AG04450 (cell line): ENCODE measurements around the gene NRG3. TPM values are rescaled to one million over a fixed set of nuclear protein-coding genes. Genes with fewer than 3 reads are reported as not detected.

Experiments
- CTCF ChIA-PET: fragments of 300-600, 350-600 bp; formaldehyde crosslinking; extraction: SDS; loops from one replicate; lab custom pipeline; 2022; ENCODE audit warnings: antibody characterized with exemption, inconsistent platforms; lab: Charles Lee
- POLR2A ChIA-PET: fragments of 350-600 bp; formaldehyde crosslinking; extraction: SDS; loops from one replicate; lab custom pipeline; 2021; ENCODE audit warnings: antibody characterized with exemption, inconsistent platforms; lab: Yijun Ruan, JAX
- DNase-seq: peaks from one replicate; pipeline ENCODE4 v3.0.0-alpha.2; 2011; ENCODE audit warnings: low read depth, low spot score
- H3K27ac ChIP-seq: one replicate; pipeline ENCODE4 v1.5.1; 2012; ENCODE audit warnings: low read depth, low read length, control low read depth
- H3K27me3 ChIP-seq: one replicate; pipeline ENCODE4 v1.6.0; 2012; ENCODE audit warnings: low read length; ENCODE audit not compliant: control insufficient read depth, insufficient read depth
- H3K4me3 ChIP-seq: 2 replicates; pipeline ENCODE4 v1.5.1; 2011; ENCODE audit warnings: mild to moderate bottlenecking, low read depth, low read length, control low read depth
- H3K9me3 ChIP-seq: 2 replicates; pipeline ENCODE4 v1.5.1; 2012; ENCODE audit warnings: low read length; ENCODE audit not compliant: control insufficient read depth, insufficient read depth
- polyA plus RNA-seq: library from polyadenylated mRNA; depleted of rRNA; stranded (reverse); fragments of >200 nt; gene quantifications from 2 replicates; pipeline ENCODE4 v1.2.3, GENCODE V29; 2011
- TF ChIP-seq, protein P1 (sequence below): IDR thresholded peaks from 2 replicates; pipeline ENCODE4 v1.5.1; 2011; ENCODE audit warnings: low read depth, low read length, control low read depth, inconsistent platforms

NRG3 gene
- polyA plus RNA-seq, 1 experiment, result not detected

DNA sequence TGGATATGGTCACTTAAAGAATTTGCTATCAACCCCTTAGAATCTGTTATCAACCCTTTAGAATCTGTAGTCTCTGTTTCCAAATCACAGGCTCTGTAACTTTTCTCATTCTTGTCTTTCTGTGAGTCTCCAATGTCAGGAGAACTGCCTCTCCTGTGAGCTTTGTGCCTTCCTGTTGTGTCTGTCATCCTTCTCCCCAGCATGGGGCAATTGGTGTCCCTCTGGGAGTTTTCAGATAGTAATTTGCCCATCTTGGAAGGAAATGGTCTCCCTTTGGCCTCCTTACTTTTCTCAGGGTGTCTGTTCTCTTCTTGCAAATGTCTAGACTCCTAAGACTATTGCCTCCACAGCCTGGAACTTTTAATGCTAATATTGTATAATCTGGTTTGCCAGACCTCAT is 521.9 kb downstream of the NRG3 start:
- ChIA-PET POLR2A (no interaction called here), CTCF (no interaction called here)
- no peak for DNase-seq
- Histone ChIP-seq H3K27me3 (no peaks in the 10 kb centered on the region), H3K27ac (no peak overlapping the region), H3K4me3 (no peak overlapping the region), H3K9me3 (peaks cover 6% of the 10 kb centered on the region; the same call in 1 of the 2 replicates)
- TF ChIP-seq, protein P1, sequence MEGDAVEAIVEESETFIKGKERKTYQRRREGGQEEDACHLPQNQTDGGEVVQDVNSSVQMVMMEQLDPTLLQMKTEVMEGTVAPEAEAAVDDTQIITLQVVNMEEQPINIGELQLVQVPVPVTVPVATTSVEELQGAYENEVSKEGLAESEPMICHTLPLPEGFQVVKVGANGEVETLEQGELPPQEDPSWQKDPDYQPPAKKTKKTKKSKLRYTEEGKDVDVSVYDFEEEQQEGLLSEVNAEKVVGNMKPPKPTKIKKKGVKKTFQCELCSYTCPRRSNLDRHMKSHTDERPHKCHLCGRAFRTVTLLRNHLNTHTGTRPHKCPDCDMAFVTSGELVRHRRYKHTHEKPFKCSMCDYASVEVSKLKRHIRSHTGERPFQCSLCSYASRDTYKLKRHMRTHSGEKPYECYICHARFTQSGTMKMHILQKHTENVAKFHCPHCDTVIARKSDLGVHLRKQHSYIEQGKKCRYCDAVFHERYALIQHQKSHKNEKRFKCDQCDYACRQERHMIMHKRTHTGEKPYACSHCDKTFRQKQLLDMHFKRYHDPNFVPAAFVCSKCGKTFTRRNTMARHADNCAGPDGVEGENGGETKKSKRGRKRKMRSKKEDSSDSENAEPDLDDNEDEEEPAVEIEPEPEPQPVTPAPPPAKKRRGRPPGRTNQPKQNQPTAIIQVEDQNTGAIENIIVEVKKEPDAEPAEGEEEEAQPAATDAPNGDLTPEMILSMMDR, result no peak

DNA sequence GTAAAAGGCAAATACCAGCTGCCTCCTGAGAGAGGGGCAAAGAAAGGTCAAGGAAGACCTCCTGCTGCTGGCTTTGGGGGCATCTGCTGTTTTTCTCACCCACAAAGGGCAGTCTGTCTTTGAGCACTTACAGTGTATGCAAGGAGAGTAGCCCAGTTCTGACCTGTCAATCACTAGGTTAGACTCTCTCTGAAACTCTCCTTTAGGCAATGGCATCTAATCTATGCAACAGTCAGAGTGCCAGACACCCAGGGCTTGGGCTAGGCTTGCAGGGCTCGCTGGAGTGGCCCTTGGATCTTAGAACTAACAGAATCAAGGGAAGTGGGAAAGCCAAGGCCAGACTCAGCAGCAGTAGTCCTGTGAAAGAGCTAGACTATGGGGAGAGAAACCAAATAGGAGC is 522.9 kb downstream of the NRG3 start:
- H3K27me3 ChIP-seq, result no peaks in the 10 kb centered on the region
- no peak overlapping the region for H3K4me3 ChIP-seq
- no peak for DNase-seq
- H3K27ac ChIP-seq, result no peak overlapping the region
- peaks cover 6% of the 10 kb centered on the region; the same call in 1 of the 2 replicates for H3K9me3 ChIP-seq
- ChIA-PET POLR2A (no interaction called here), CTCF (no interaction called here)
- TF ChIP-seq, protein P1, result no peak

DNA sequence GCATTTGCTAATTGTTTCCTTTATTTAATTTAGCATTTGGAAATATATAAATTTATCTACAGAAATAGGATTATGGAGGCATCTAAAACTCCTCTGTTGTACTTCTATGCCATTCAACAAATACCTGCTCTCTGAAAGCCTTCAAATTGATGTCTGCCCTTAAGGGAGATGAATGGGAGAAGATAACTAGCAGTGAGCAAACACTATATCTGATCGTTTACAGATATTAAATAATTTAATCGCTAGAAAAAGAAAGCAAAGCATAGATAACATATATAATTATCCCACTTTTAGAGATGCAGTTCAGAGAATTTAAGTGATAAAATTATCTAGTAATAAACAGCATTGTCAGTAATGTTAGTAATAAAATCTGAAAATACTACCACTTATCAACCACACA is 524.9 kb downstream of the NRG3 start:
- ChIA-PET CTCF (no interaction called here), POLR2A (no interaction called here)
- no peak overlapping the region for H3K4me3 ChIP-seq
- no peaks in the 10 kb centered on the region for H3K27me3 ChIP-seq
- H3K9me3 ChIP-seq, result peaks cover 5% of the 10 kb centered on the region; the same call in 1 of the 2 replicates
- no peak for DNase-seq
- TF ChIP-seq, protein P1, result no peak
- no peak overlapping the region for H3K27ac ChIP-seq

DNA sequence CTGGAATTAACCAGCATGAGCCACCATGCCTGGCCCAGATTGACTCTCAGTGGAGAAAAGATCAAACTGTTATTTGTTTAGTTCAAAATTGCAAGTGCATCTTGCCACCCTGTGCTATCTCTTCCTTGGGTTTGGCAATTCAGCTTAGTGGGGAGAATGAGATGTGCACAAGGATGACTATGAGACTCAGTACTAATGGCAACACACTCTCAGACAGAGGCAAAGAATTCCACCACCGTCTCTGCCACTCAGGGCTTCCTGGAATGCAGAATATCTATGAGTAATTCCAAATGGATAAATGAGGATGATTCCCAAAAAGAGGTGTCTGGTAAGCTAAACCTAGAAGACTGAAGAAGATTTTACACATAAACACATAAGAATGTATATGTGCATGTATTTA is 525.8 kb downstream of the NRG3 start:
- POLR2A ChIA-PET, result no interaction called here
- no peak for DNase-seq
- CTCF ChIA-PET, result no interaction called here

DNA sequence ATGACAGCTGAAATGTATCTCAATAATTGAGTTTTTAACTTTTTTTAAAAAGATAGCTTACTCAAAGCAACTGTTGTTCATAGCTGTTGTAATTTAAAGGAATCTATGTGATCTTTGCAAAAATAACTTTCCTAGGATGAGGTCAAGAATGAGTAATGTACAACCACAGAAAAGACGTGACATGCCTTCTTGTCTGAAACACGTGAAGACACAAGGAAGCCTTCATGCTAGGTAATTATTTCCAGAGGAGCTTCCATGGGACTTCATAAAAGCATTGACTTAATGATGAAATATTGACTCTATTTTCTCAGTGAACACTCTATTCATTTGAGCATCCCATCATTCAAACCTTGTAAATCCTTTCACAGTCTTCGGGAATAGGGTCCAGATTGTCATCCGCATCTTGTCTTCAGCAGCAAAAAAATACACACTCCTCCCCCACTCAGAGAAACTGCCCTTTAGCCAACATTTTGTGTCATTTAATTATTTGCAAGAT is 528.0 kb downstream of the NRG3 start:
- TF ChIP-seq, protein P1, result no peak
- Histone ChIP-seq H3K27ac (no peak overlapping the region), H3K9me3 (peaks cover 6% of the 10 kb centered on the region; the same call in 1 of the 2 replicates), H3K27me3 (no peaks in the 10 kb centered on the region), H3K4me3 (no peak overlapping the region)
- no peak for DNase-seq
- CTCF ChIA-PET, result no interaction called here
- POLR2A ChIA-PET, result no interaction called here

More for the DNA sequence above, 525.8 kb downstream of the NRG3 start:
- Histone ChIP-seq H3K4me3 (no peak overlapping the region), H3K27me3 (no peaks in the 10 kb centered on the region), H3K9me3 (peaks cover 7% of the 10 kb centered on the region; the same call in 1 of the 2 replicates), H3K27ac (no peak overlapping the region)
- TF ChIP-seq, protein P1, result no peak
